Transverse colon (tissue), 4 donors: ENCODE data around the gene KHDC4.

Experiments
- CTCF ChIP-seq, 5 experiments: fragments of 200-600 bp in 3 of 5; fragments of 450-650 bp in 2 of 5; sonication (generic) in 3 of 5; IDR thresholded peaks; 1 replicate in 2 of 5; 2 replicates in 3 of 5; pipeline ENCODE4 v1.5.1; 2016 to 2017; ENCODE audit warnings: antibody characterized with exemption in 5 of 5, inconsistent platforms in 3 of 5, mild to moderate bottlenecking in 2 of 5, moderate library complexity in 1 of 5
- EP300 ChIP-seq: sonication (generic); formaldehyde crosslinking; IDR thresholded peaks from one replicate; pipeline ENCODE4 v1.6.1; 2017; ENCODE audit warnings: antibody characterized with exemption, low read depth
- POLR2A ChIP-seq: fragments of 450-650 bp; IDR thresholded peaks from one replicate; pipeline ENCODE4 v1.6.1; 2016; ENCODE audit warnings: antibody characterized with exemption, mild to moderate bottlenecking, moderate library complexity
- POLR2AphosphoS5 ChIP-seq, 3 donors: sonication (generic); formaldehyde crosslinking; IDR thresholded peaks; one replicate each; pipeline ENCODE4 v1.6.1; 2016; ENCODE audit warnings: antibody characterized with exemption in 3 of 3

DNA sequence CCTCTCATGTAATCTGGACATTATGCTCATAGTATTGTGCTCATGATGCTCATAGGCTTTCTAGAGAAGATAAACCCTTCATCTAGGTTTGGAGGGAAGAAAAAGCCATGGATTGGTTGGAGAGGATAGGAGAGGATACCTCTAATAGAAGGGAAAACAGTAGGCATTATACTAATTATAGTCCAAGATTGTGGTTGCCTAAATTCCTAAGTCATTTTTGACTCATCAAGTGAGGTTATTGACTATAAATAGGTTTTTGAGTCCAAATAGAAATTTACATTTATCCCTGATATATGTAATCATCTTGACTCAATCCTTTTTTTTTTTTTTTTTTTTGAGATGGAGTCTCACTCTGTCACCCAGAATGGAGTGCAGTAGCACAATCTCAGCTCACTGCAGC lies 69.8 kb downstream of the KHDC4 start:
- TF ChIP-seq CTCF (IDR thresholded peaks at IDR 0.05), result no peak
- no peak for TF ChIP-seq POLR2A
- no peak for TF ChIP-seq POLR2AphosphoS5 (IDR thresholded peaks at IDR 0.05)
- no peak for TF ChIP-seq EP300
